Stimulated activated CD4-positive, alpha-beta T cell treated with anti-CD3 and anti-CD28 coated beads, Interleukin-15, amount 100 ng/mL, for 24 hours (primary cell): Measurements from ENCODE around the gene ANO10.

ENCODE experiments used
- DNase-seq: peaks from one replicate; pipeline ENCODE4 v3.0.0-alpha.2; 2020

Gene ANO10

GRCh38 chr3:43409506-43409905 lies 212.3 kb downstream of the ANO10 start:
- DNase-seq = no peak

- no peak for DNase-seq
Observed at GRCh38 chr3:43406643-43407023, 215.2 kb downstream of the ANO10 start.

GRCh38 chr3:43405888-43406642 lies 215.7 kb downstream of the ANO10 start:
- DNase-seq = no peak

GRCh38 chr3:43400781-43401730 lies 220.8 kb downstream of the ANO10 start:
- DNase-seq = no peak

- DNase-seq = no peak
Observed at GRCh38 chr3:43400167-43400566, 221.6 kb downstream of the ANO10 start.

- DNase-seq = no peak
Observed at GRCh38 chr3:43399034-43399433, 222.8 kb downstream of the ANO10 start.

GRCh38 chr3:43394041-43394554 lies 227.7 kb downstream of the ANO10 start:
- no peak for DNase-seq

GRCh38 chr3:43391621-43392020 lies 230.2 kb downstream of the ANO10 start:
- DNase-seq = no peak

- no peak for DNase-seq
Observed at GRCh38 chr3:43390255-43390588, 231.6 kb downstream of the ANO10 start.

- DNase-seq = peak; percentile 74
Observed at GRCh38 chr3:43389388-43390254, 232.2 kb downstream of the ANO10 start.

GRCh38 chr3:43388915-43389314 lies 232.9 kb downstream of the ANO10 start:
- DNase-seq = no peak

- DNase-seq = no peak
Observed at GRCh38 chr3:43388175-43388574, 233.6 kb downstream of the ANO10 start.

- DNase-seq = no peak
Observed at GRCh38 chr3:43379343-43379742, 242.5 kb downstream of the ANO10 start.

GRCh38 chr3:43378066-43378935 lies 243.5 kb downstream of the ANO10 start:
- peak; percentile 74 for DNase-seq

GRCh38 chr3:43373560-43373928 lies 248.3 kb downstream of the ANO10 start:
- DNase-seq = no peak

- no peak for DNase-seq
Observed at GRCh38 chr3:43372809-43373559, 248.8 kb downstream of the ANO10 start.

GRCh38 chr3:43372007-43372740 lies 249.6 kb downstream of the ANO10 start:
- DNase-seq = no peak

- DNase-seq = no peak
Observed at GRCh38 chr3:43371494-43371893, 250.3 kb downstream of the ANO10 start.

- DNase-seq = no peak
Observed at GRCh38 chr3:43370293-43370980, 251.4 kb downstream of the ANO10 start.
